HL-60 (cell line): ENCODE results near the gene MAP2K3.
A peak's percentile ranks its signal among the peaks of the same experiment; 100 is the strongest.

Source experiments
- DNase-seq, 2 experiments: peaks; one replicate each; pipeline ENCODE4 v3.0.0-alpha.2; 2010 to 2020; ENCODE audit warnings: low read depth in 1 of 2, low spot score in 1 of 2
- H3K27ac ChIP-seq: fragments of 250-450 bp; sonication (Bioruptor Pico); replicated peaks from 2 replicates; pipeline ENCODE4 v1.5.1; 2020; ENCODE audit warnings: mild to moderate bottlenecking, moderate library complexity
- H3K27me3 ChIP-seq: fragments of 250-450 bp; sonication (Bioruptor Pico); 2 replicates; pipeline ENCODE4 v1.5.1; 2021; ENCODE audit warnings: mild to moderate bottlenecking, moderate library complexity; ENCODE audit not compliant: insufficient read depth, poor library complexity, severe bottlenecking
- H3K4me3 ChIP-seq: replicated peaks from 2 replicates; pipeline ENCODE4 v1.5.1; 2011; ENCODE audit warnings: mild to moderate bottlenecking, control low read depth, low read length; ENCODE audit not compliant: insufficient read depth
- CTCF ChIP-seq: IDR thresholded peaks from one replicate; pipeline ENCODE4 v1.5.1; 2011; ENCODE audit warnings: low read length, control low read depth, inconsistent platforms; ENCODE audit not compliant: insufficient read depth
- GABPA ChIP-seq: IDR thresholded peaks from 2 replicates; pipeline ENCODE4 v1.6.1; 2012; ENCODE audit warnings: low read depth
- POLR2AphosphoS5 ChIP-seq: IDR thresholded peaks from 2 replicates; pipeline ENCODE4 v1.6.1; 2012; ENCODE audit warnings: low read depth
- REST ChIP-seq: IDR thresholded peaks from 2 replicates; pipeline ENCODE4 v1.6.1; 2012; ENCODE audit warnings: low read depth; ENCODE audit not compliant: insufficient replicate concordance
- SPI1 ChIP-seq: IDR thresholded peaks from 2 replicates; pipeline ENCODE4 v1.6.1; 2012; ENCODE audit warnings: low read depth, mild to moderate bottlenecking, borderline replicate concordance

Gene MAP2K3

GRCh38 chr17:21271454-21272183, 12.9 kb upstream of the MAP2K3 start:
- Histone ChIP-seq H3K27ac (no peak overlapping the region), H3K4me3 (no peak overlapping the region), H3K27me3 (no peaks in the 10 kb centered on the region)
- no peak for DNase-seq
- TF ChIP-seq CTCF: no peak
- no peak for TF ChIP-seq GABPA
- no peak for TF ChIP-seq POLR2AphosphoS5
- no peak for TF ChIP-seq SPI1
- no peak for TF ChIP-seq REST

- Histone ChIP-seq H3K4me3 (no peak overlapping the region), H3K27me3 (no peaks in the 10 kb centered on the region), H3K27ac (no peak overlapping the region)
- DNase-seq: no peak
- no peak for TF ChIP-seq CTCF
- TF ChIP-seq POLR2AphosphoS5: no peak
- TF ChIP-seq GABPA: no peak
- TF ChIP-seq REST: no peak
- TF ChIP-seq SPI1: no peak
Measured at GRCh38 chr17:21272250-21272649, 12.3 kb upstream of the MAP2K3 start.

GRCh38 chr17:21272881-21273792, 11.4 kb upstream of the MAP2K3 start:
- Histone ChIP-seq H3K4me3 (no peak overlapping the region), H3K27ac (no peak overlapping the region), H3K27me3 (no peaks in the 10 kb centered on the region)
- peak in 1 of 2 experiments; percentile 26 for DNase-seq
- TF ChIP-seq SPI1: peak; percentile 34; the same call in 1 of the 2 replicates
- no peak for TF ChIP-seq CTCF
